GM12878 (cell line): Measurements from ENCODE around the gene RPL22. TPM values are rescaled to one million over a fixed set of nuclear protein-coding genes. Genes with fewer than 3 reads are reported as not detected.
A peak's percentile ranks its signal among the peaks of the same experiment; 100 is the strongest.

Experiments
- E4F1 ChIP-seq: fragments of 450-650 bp; IDR thresholded peaks from 2 replicates; pipeline ENCODE4 v1.6.1; 2018; ENCODE audit warnings: borderline replicate concordance, mild to moderate bottlenecking; ENCODE audit not compliant: partially characterized antibody
- EED ChIP-seq: sonication (generic); IDR thresholded peaks from 2 replicates; pipeline ENCODE4 v1.6.1; 2016; ENCODE audit warnings: antibody characterized with exemption, low read depth
- EP300 ChIP-seq, 2 experiments: fragments of 150-350 bp in 1 of 2; IDR thresholded peaks; 2 replicates each; pipeline ENCODE4 v1.6.1; 2011 to 2012; ENCODE audit warnings: low read depth in 2 of 2, low read length in 2 of 2, borderline replicate concordance in 1 of 2, improper control_type of control experiment in 1 of 2, inconsistent platforms in 1 of 2; ENCODE audit not compliant: control insufficient read depth in 1 of 2
- ETV6 ChIP-seq, 2 experiments: fragments of 450-650 bp in 1 of 2; IDR thresholded peaks in 1 of 2; conservative IDR thresholded peaks in 1 of 2; 2 replicates each; pipeline ENCODE4 v1.6.1; 2014; ENCODE audit warnings: antibody characterized with exemption in 1 of 2, borderline replicate concordance in 1 of 2, low read depth in 1 of 2, mild to moderate bottlenecking in 1 of 2, moderate library complexity in 1 of 2
- JUND ChIP-seq: IDR thresholded peaks from 2 replicates; pipeline ENCODE4 v1.6.1; 2012; ENCODE audit warnings: low read depth, mild to moderate bottlenecking, low read length, improper control_type of control experiment, moderate library complexity
- KAT2A ChIP-seq: conservative IDR thresholded peaks from 2 replicates; pipeline ENCODE4 v1.6.1; 2011; ENCODE audit warnings: low read depth, low read length; ENCODE audit not compliant: control insufficient read depth
- LARP7 ChIP-seq: fragments of 450-650 bp; IDR thresholded peaks from 2 replicates; pipeline ENCODE4 v1.6.1; 2017; ENCODE audit warnings: mild to moderate bottlenecking
- NFYA ChIP-seq: IDR thresholded peaks from 2 replicates; pipeline ENCODE4 v1.6.1; 2011; ENCODE audit warnings: low read depth, mild to moderate bottlenecking, low read length, improper control_type of control experiment, borderline replicate concordance
- POLR2A ChIP-seq: IDR thresholded peaks from 2 replicates; pipeline ENCODE4 v1.6.1; 2011; ENCODE audit warnings: low read depth, mild to moderate bottlenecking, low read length
- RCOR1 ChIP-seq: conservative IDR thresholded peaks from 2 replicates; pipeline ENCODE4 v1.6.1; 2012; ENCODE audit warnings: low read depth, low read length, improper control_type of control experiment
- SP1 ChIP-seq: IDR thresholded peaks from one replicate; pipeline ENCODE4 v1.6.1; 2011; ENCODE audit warnings: low read depth, low read length
- SREBF1 ChIP-seq: IDR thresholded peaks from 2 replicates; pipeline ENCODE4 v1.6.1; 2012; ENCODE audit warnings: mild to moderate bottlenecking, low read length
- USF1 ChIP-seq: IDR thresholded peaks from 2 replicates; pipeline ENCODE4 v1.6.1; 2011; ENCODE audit warnings: borderline replicate concordance, low read depth, mild to moderate bottlenecking, moderate library complexity, mixed read lengths, low read length; ENCODE audit not compliant: insufficient read depth; ENCODE audit errors: extremely low read length
- ZNF24 ChIP-seq: fragments of 450-650 bp; IDR thresholded peaks from 2 replicates; pipeline ENCODE4 v1.6.1; 2017; ENCODE audit warnings: antibody characterized with exemption, mild to moderate bottlenecking
- ZNF274 ChIP-seq: IDR thresholded peaks from one replicate; pipeline ENCODE4 v1.8.0; 2011; ENCODE audit not compliant: insufficient read length, insufficient read depth
- ZNF384 ChIP-seq: IDR thresholded peaks from 2 replicates; pipeline ENCODE4 v1.6.1; 2012; ENCODE audit warnings: low read depth, mild to moderate bottlenecking, low read length, improper control_type of control experiment, borderline replicate concordance
- polyA plus RNA-seq, 11 experiments: library from polyadenylated mRNA; depleted of rRNA in 4 of 11; unstranded in 6 of 11; stranded (reverse) in 5 of 11; fragments of >200 nt; fragmentation: Nextera tagmentation in 4 of 11; fragmentation: Illumina TruSeq in 1 of 11; extraction: Ambion mirVana in 4 of 11; extraction: Trizol in 1 of 11; gene quantifications; 1 replicate in 1 of 11; 2 replicates in 10 of 11; pipeline versions ENCODE4 v1.2.1 to v1.2.3, GENCODE V29; 2011 to 2016; ENCODE audit warnings: inconsistent platforms in 2 of 11, missing spikeins in 2 of 11, low read depth in 1 of 11
- total RNA-seq, 4 experiments: library from RNA; depleted of rRNA in 3 of 4; stranded (reverse); fragments of >200 nt in 3 of 4; fragmentation: Illumina TruSeq in 1 of 4; extraction: Trizol in 1 of 4; gene quantifications; 2 replicates each; pipeline versions ENCODE4 v1.2.1 to v1.2.3, GENCODE V29; 2013 to 2021
- TF ChIP-seq, protein P1 (sequence below): IDR thresholded peaks from 2 replicates; pipeline ENCODE4 v1.6.1; 2012; ENCODE audit warnings: low read depth, low read length, improper control_type of control experiment
- TF ChIP-seq, protein P2 (sequence below): fragments of 150-350 bp; IDR thresholded peaks from 2 replicates; pipeline ENCODE4 v1.6.1; 2014; ENCODE audit warnings: mild to moderate bottlenecking, low read depth, low read length
- TF ChIP-seq, protein P3 (sequence below): fragments of 450-650 bp; IDR thresholded peaks from 2 replicates; pipeline ENCODE4 v1.6.1; 2016; ENCODE audit warnings: mild to moderate bottlenecking, moderate library complexity, borderline replicate concordance

Gene RPL22
- total and polyA plus RNA-seq, 10 of the 15 experiments (the other 5 are each of a cell fraction or from before 2014, with no cell fraction given): 191 to 560 (median 430) TPM

DNA sequence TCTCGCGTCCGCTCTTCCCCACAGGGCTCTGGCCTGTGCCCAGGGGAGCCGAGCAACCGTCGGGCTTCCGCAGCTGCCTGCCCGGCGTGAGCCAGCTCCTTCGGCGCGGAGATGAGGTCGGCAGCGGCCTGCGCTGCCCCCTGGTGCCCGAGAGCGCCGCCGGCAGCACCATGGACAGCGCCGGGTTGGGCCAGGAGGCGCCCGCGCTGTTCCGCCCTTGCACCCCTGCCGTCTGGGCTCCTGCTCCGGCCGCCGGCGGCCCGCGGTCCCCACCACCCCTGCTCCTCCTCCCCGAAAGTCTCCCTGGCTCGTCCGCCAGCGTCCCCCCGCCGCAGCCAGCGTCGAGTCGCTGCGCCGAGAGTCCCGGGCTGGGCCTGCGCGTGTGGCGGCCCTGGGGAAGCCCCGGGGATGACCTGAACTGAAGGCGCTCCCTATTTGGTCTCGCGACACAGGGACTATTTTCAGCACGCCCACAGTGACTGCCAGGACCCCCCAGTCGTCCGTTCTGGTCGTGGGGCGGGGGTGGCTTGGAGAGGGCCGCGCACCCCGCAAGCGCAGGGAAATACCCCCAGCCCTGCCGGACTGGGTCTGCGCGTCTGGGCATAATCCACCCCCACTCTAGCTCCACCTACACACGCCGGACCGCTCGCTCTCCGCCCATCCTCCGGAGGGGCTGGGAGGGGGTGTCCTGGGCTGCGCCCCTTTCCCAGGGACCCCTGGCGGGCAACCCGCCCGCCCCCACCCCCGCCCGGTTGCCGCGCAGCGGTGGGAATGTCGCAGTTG lies 45.9 kb upstream of the RPL22 start (continued):
- no peak for TF ChIP-seq E4F1
- no peak for TF ChIP-seq ETV6 (conservative IDR thresholded peaks at IDR 0.05 in 1 of 2, IDR thresholded peaks at IDR 0.05 in 1 of 2; ENCODE audit: borderline replicate concordance in 1 of 2, low read depth in 1 of 2)
- TF ChIP-seq ZNF274: no peak
- TF ChIP-seq RCOR1: peak; percentile 97
- 0 out of 2 replicates have a peak, but pooled peaks have one; percentile 62 for TF ChIP-seq LARP7
- TF ChIP-seq ZNF24: 0 out of 2 replicates have a peak, but pooled peaks have one; percentile 40
- TF ChIP-seq, protein P1, sequence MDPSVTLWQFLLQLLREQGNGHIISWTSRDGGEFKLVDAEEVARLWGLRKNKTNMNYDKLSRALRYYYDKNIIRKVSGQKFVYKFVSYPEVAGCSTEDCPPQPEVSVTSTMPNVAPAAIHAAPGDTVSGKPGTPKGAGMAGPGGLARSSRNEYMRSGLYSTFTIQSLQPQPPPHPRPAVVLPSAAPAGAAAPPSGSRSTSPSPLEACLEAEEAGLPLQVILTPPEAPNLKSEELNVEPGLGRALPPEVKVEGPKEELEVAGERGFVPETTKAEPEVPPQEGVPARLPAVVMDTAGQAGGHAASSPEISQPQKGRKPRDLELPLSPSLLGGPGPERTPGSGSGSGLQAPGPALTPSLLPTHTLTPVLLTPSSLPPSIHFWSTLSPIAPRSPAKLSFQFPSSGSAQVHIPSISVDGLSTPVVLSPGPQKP: 0 out of 2 replicates have a peak, but pooled peaks have one; percentile 20
- no peak for TF ChIP-seq KAT2A
- TF ChIP-seq, protein P2, sequence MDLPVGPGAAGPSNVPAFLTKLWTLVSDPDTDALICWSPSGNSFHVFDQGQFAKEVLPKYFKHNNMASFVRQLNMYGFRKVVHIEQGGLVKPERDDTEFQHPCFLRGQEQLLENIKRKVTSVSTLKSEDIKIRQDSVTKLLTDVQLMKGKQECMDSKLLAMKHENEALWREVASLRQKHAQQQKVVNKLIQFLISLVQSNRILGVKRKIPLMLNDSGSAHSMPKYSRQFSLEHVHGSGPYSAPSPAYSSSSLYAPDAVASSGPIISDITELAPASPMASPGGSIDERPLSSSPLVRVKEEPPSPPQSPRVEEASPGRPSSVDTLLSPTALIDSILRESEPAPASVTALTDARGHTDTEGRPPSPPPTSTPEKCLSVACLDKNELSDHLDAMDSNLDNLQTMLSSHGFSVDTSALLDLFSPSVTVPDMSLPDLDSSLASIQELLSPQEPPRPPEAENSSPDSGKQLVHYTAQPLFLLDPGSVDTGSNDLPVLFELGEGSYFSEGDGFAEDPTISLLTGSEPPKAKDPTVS: no peak
- TF ChIP-seq JUND: no peak
- TF ChIP-seq SP1: peak; percentile 21
- TF ChIP-seq NFYA: no peak
- TF ChIP-seq EP300 (IDR thresholded peaks at IDR 0.05; ENCODE audit: borderline replicate concordance in 1 of 2, control insufficient read depth in 1 of 2, low read depth in 2 of 2, low read length in 2 of 2): no peak
- TF ChIP-seq USF1: no peak
- no peak for TF ChIP-seq POLR2A
- TF ChIP-seq, protein P3, sequence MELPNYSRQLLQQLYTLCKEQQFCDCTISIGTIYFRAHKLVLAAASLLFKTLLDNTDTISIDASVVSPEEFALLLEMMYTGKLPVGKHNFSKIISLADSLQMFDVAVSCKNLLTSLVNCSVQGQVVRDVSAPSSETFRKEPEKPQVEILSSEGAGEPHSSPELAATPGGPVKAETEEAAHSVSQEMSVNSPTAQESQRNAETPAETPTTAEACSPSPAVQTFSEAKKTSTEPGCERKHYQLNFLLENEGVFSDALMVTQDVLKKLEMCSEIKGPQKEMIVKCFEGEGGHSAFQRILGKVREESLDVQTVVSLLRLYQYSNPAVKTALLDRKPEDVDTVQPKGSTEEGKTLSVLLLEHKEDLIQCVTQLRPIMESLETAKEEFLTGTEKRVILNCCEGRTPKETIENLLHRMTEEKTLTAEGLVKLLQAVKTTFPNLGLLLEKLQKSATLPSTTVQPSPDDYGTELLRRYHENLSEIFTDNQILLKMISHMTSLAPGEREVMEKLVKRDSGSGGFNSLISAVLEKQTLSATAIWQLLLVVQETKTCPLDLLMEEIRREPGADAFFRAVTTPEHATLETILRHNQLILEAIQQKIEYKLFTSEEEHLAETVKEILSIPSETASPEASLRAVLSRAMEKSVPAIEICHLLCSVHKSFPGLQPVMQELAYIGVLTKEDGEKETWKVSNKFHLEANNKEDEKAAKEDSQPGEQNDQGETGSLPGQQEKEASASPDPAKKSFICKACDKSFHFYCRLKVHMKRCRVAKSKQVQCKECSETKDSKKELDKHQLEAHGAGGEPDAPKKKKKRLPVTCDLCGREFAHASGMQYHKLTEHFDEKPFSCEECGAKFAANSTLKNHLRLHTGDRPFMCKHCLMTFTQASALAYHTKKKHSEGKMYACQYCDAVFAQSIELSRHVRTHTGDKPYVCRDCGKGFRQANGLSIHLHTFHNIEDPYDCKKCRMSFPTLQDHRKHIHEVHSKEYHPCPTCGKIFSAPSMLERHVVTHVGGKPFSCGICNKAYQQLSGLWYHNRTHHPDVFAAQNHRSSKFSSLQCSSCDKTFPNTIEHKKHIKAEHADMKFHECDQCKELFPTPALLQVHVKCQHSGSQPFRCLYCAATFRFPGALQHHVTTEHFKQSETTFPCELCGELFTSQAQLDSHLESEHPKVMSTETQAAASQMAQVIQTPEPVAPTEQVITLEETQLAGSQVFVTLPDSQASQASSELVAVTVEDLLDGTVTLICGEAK: no peak
- no peak for TF ChIP-seq SREBF1
- no peak for TF ChIP-seq EED
- TF ChIP-seq ZNF384: no peak
